HG03196 (cell line): ENCODE measurements around the gene SULT1A2.
"Not testable (repeated sequence)": the region's sequence is repeated elsewhere in the genome, so short reads cannot be mapped to it uniquely, and the experiment has no call there.

Experiments used
- ATAC-seq: cut with Tn5 transposase; IDR thresholded peaks from one replicate; pipeline ENCODE4 v1.9.1; 2021; ENCODE audit not compliant: unreplicated experiment

Gene SULT1A2

GRCh38 chr16:28609631-28610594 is 13.1 kb upstream of the SULT1A2 start, which contains the start of gene SULT1A1:
TSS of gene SULT1A1 (minus strand) at chr16:28610044. CDS start at chr16:28608855, 1,189 bp downstream.
- ATAC-seq = no peak

GRCh38 chr16:28608867-28609596 is 12.2 kb upstream of the SULT1A2 start:
- not testable (repeated sequence) for ATAC-seq

- not testable (repeated sequence) for ATAC-seq
Observed at GRCh38 chr16:28608496-28608808, 11.6 kb upstream of the SULT1A2 start.

GRCh38 chr16:28607681-28608495 is 11.0 kb upstream of the SULT1A2 start:
- ATAC-seq = not testable (repeated sequence)

- ATAC-seq = no peak
Observed at GRCh38 chr16:28607116-28607623, 10.3 kb upstream of the SULT1A2 start.

- no peak for ATAC-seq
Observed at GRCh38 chr16:28606291-28607115, 9.7 kb upstream of the SULT1A2 start.

- ATAC-seq = no peak
Observed at GRCh38 chr16:28604186-28604565, 7.3 kb upstream of the SULT1A2 start.

- ATAC-seq = no peak
Observed at GRCh38 chr16:28603381-28604185, 6.7 kb upstream of the SULT1A2 start.

- no peak for ATAC-seq
Observed at GRCh38 chr16:28602529-28602928, 5.7 kb upstream of the SULT1A2 start.

- ATAC-seq = not testable (repeated sequence)
Observed at GRCh38 chr16:28602062-28602461, 5.2 kb upstream of the SULT1A2 start.

- ATAC-seq = not testable (repeated sequence)
Observed at GRCh38 chr16:28601589-28601988, 4.7 kb upstream of the SULT1A2 start.

- ATAC-seq = not testable (repeated sequence)
Observed at GRCh38 chr16:28600965-28601364, 4.1 kb upstream of the SULT1A2 start.

- ATAC-seq = not testable (repeated sequence)
Observed at GRCh38 chr16:28599377-28600285, 2.8 kb upstream of the SULT1A2 start.

GRCh38 chr16:28597692-28598261 is 927 bp upstream of the SULT1A2 start:
- no peak for ATAC-seq

- ATAC-seq = no peak
Observed at GRCh38 chr16:28596115-28596630, 677 bp downstream of the SULT1A2 start.

- ATAC-seq = not testable (repeated sequence)
Observed at GRCh38 chr16:28595451-28595850, 1.4 kb downstream of the SULT1A2 start.

GRCh38 chr16:28592979-28593553 is 3.8 kb downstream of the SULT1A2 start:
- ATAC-seq = no peak
